GM12878 (cell line): ENCODE data around the gene PHF10.

Experiments
- ASH2L ChIP-seq: fragments of 300-600, 200-600 bp; sonication (generic); IDR thresholded peaks from 2 replicates; pipeline ENCODE4 v1.6.1; 2017; ENCODE audit warnings: low read depth, mild to moderate bottlenecking, borderline replicate concordance
- POLR2AphosphoS5 ChIP-seq: IDR thresholded peaks from 2 replicates; pipeline ENCODE4 v1.6.1; 2011; ENCODE audit warnings: mild to moderate bottlenecking, low read length, inconsistent platforms

- no peak for TF ChIP-seq ASH2L
- TF ChIP-seq POLR2AphosphoS5: no peak
Measured at GRCh38 chr6:169669147-169669546, 55.2 kb downstream of the PHF10 start.
